ENCODE measurements around the gene DNAJC21. TPM values are rescaled to one million over a fixed set of nuclear protein-coding genes. Genes with fewer than 3 reads are reported as not detected.

DNAJC21 gene
- total and polyA plus RNA-seq, 9 of the 15 experiments (the other 6 are each of a cell fraction or from before 2014, with no cell fraction given): 26.6 to 105 (median 70.7) TPM

DNA sequence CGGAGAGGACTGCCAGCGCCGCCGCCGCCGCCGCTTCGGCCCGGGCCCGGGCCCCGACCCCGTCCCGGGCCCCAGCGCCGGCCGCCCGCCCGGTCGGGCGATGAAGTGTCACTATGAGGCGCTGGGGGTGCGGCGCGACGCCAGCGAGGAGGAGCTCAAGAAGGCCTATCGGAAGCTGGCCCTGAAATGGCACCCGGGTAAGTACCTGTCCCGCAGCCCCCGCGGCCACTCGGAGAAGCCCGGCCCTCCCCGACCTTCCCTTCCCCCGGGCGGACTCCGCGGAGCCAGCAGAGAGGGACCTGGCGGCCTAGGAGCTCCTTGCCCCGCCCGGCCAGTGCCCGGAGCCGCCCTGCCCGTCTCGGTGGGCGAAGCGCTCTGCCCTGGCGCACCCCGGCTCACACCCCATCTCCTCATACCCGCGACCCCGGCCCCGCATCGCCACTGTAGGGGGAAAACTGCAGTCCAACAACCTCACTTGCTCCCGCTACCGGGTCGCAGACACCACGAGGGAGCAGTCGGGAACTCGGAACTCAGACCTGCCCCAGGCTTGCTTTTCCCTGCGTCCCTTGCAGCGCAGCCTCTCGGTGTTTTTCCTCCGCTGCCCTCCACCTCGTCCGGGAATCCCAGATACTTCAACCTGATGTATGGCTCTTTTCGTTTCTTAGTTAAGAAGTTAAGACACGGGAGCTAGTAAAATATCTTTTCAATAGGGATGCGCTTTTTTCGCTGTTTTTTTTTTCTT is 532 bp downstream of the DNAJC21 start (continued):
- TF ChIP-seq L3MBTL2 (IDR thresholded peaks at IDR 0.05) (no peak), TCFL5 (CRISPR knock-in tag; conservative IDR thresholded peaks at IDR 0.05) (no peak), ZNF263 (CRISPR knock-in tag; IDR thresholded peaks at IDR 0.05; ENCODE audit: borderline replicate concordance) (peak; percentile 49; the same call in 1 of the 2 replicates), SIN3A (IDR thresholded peaks at IDR 0.05; ENCODE audit: borderline replicate concordance in 2 of 2, control insufficient read depth in 1 of 2, low read depth in 2 of 2, low read length in 2 of 2) (peak in 1 of 2 experiments; percentile 63; a peak in 1 of 4 replicates), PTRF (tag; IDR thresholded peaks at IDR 0.05) (no peak), MEF2A (IDR thresholded peaks at IDR 0.05; ENCODE audit: control insufficient read depth, low read depth, low read length) (no peak)
- TF ChIP-seq, protein P1, sequence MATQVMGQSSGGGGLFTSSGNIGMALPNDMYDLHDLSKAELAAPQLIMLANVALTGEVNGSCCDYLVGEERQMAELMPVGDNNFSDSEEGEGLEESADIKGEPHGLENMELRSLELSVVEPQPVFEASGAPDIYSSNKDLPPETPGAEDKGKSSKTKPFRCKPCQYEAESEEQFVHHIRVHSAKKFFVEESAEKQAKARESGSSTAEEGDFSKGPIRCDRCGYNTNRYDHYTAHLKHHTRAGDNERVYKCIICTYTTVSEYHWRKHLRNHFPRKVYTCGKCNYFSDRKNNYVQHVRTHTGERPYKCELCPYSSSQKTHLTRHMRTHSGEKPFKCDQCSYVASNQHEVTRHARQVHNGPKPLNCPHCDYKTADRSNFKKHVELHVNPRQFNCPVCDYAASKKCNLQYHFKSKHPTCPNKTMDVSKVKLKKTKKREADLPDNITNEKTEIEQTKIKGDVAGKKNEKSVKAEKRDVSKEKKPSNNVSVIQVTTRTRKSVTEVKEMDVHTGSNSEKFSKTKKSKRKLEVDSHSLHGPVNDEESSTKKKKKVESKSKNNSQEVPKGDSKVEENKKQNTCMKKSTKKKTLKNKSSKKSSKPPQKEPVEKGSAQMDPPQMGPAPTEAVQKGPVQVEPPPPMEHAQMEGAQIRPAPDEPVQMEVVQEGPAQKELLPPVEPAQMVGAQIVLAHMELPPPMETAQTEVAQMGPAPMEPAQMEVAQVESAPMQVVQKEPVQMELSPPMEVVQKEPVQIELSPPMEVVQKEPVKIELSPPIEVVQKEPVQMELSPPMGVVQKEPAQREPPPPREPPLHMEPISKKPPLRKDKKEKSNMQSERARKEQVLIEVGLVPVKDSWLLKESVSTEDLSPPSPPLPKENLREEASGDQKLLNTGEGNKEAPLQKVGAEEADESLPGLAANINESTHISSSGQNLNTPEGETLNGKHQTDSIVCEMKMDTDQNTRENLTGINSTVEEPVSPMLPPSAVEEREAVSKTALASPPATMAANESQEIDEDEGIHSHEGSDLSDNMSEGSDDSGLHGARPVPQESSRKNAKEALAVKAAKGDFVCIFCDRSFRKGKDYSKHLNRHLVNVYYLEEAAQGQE (IDR thresholded peaks at IDR 0.05; ENCODE audit: borderline replicate concordance): no peak
- TF ChIP-seq, protein P1 (CRISPR knock-in tag; IDR thresholded peaks at IDR 0.05; ENCODE audit: low read depth): peak; percentile 56; the same call in 1 of the 2 replicates
- TF ChIP-seq, protein P2, sequence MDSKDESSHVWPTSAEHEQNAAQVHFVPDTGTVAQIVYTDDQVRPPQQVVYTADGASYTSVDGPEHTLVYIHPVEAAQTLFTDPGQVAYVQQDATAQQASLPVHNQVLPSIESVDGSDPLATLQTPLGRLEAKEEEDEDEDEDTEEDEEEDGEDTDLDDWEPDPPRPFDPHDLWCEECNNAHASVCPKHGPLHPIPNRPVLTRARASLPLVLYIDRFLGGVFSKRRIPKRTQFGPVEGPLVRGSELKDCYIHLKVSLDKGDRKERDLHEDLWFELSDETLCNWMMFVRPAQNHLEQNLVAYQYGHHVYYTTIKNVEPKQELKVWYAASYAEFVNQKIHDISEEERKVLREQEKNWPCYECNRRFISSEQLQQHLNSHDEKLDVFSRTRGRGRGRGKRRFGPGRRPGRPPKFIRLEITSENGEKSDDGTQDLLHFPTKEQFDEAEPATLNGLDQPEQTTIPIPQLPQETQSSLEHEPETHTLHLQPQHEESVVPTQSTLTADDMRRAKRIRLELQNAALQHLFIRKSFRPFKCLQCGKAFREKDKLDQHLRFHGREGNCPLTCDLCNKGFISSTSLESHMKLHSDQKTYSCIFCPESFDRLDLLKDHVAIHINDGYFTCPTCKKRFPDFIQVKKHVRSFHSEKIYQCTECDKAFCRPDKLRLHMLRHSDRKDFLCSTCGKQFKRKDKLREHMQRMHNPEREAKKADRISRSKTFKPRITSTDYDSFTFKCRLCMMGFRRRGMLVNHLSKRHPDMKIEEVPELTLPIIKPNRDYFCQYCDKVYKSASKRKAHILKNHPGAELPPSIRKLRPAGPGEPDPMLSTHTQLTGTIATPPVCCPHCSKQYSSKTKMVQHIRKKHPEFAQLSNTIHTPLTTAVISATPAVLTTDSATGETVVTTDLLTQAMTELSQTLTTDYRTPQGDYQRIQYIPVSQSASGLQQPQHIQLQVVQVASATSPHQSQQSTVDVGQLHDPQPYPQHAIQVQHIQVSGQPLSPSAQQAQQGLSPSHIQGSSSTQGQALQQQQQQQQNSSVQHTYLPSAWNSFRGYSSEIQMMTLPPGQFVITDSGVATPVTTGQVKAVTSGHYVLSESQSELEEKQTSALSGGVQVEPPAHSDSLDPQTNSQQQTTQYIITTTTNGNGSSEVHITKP (IDR thresholded peaks at IDR 0.05; ENCODE audit: partially characterized antibody): peak; percentile 6
- TF ChIP-seq, protein P3, sequence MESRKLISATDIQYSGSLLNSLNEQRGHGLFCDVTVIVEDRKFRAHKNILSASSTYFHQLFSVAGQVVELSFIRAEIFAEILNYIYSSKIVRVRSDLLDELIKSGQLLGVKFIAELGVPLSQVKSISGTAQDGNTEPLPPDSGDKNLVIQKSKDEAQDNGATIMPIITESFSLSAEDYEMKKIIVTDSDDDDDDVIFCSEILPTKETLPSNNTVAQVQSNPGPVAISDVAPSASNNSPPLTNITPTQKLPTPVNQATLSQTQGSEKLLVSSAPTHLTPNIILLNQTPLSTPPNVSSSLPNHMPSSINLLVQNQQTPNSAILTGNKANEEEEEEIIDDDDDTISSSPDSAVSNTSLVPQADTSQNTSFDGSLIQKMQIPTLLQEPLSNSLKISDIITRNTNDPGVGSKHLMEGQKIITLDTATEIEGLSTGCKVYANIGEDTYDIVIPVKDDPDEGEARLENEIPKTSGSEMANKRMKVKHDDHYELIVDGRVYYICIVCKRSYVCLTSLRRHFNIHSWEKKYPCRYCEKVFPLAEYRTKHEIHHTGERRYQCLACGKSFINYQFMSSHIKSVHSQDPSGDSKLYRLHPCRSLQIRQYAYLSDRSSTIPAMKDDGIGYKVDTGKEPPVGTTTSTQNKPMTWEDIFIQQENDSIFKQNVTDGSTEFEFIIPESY (CRISPR knock-in tag; IDR thresholded peaks at IDR 0.05): no peak
